RWPE2 (cell line): Measurements from ENCODE around the gene OSGEP.

Experiments used
- ATAC-seq: fragments of 200-7000 bp; cut with Tn5 transposase; 3 replicates; pipeline ENCODE4 v1.9.1; 2021; ENCODE audit warnings: low read depth
- DNase-seq: peaks from one replicate; pipeline ENCODE4 v3.0.0-alpha.2; 2020; ENCODE audit warnings: low spot score
- H3K27ac ChIP-seq: fragments of 450-650 bp; 2 replicates; pipeline ENCODE4 v1.5.1; 2017; ENCODE audit warnings: mild to moderate bottlenecking; ENCODE audit not compliant: poor library complexity, severe bottlenecking
- H3K27me3 ChIP-seq: fragments of 250-450 bp; sonication (Bioruptor Pico); 2 replicates; pipeline ENCODE4 v1.5.1; 2021; ENCODE audit warnings: mild to moderate bottlenecking, moderate library complexity; ENCODE audit not compliant: insufficient read depth, poor library complexity, severe bottlenecking
- H3K36me3 ChIP-seq: fragments of 250-450 bp; sonication (Bioruptor Pico); 2 replicates; pipeline ENCODE4 v1.5.1; 2020; ENCODE audit warnings: low read depth, mild to moderate bottlenecking, moderate library complexity
- H3K4me1 ChIP-seq: fragments of 250-450 bp; sonication (Bioruptor Pico); 2 replicates; pipeline ENCODE4 v1.5.1; 2021; ENCODE audit warnings: mild to moderate bottlenecking, moderate library complexity; ENCODE audit not compliant: insufficient read depth, poor library complexity, severe bottlenecking
- H3K4me3 ChIP-seq: fragments of 250-450 bp; sonication (Bioruptor Pico); 2 replicates; pipeline ENCODE4 v1.5.1; 2021; ENCODE audit warnings: mild to moderate bottlenecking, moderate library complexity; ENCODE audit not compliant: severe bottlenecking
- H3K9me3 ChIP-seq: fragments of 250-450 bp; sonication (Bioruptor Pico); 2 replicates; pipeline ENCODE4 v1.5.1; 2021; ENCODE audit warnings: mild to moderate bottlenecking, moderate library complexity; ENCODE audit not compliant: severe bottlenecking
- CTCF ChIP-seq: fragments of 450-650 bp; IDR thresholded peaks from one replicate; pipeline ENCODE4 v1.5.1; 2017; ENCODE audit warnings: mild to moderate bottlenecking, moderate library complexity; ENCODE audit not compliant: poor library complexity, severe bottlenecking

The OSGEP gene

GRCh38 chr14:20440465-20440864 is 14.1 kb downstream of the OSGEP start:
- no peak for DNase-seq
- peaks cover 7% of the 10 kb centered on the region for H3K4me1 ChIP-seq
- H3K9me3 ChIP-seq = no peaks in the 10 kb centered on the region
- H3K27ac ChIP-seq = no peak overlapping the region
- H3K4me3 ChIP-seq = no peak overlapping the region
- no peak for TF ChIP-seq CTCF
- ATAC-seq = no peak
- H3K36me3 ChIP-seq = no peaks in the 10 kb centered on the region; the same call in 1 of the 2 replicates
- H3K27me3 ChIP-seq = no peaks in the 10 kb centered on the region

DNA sequence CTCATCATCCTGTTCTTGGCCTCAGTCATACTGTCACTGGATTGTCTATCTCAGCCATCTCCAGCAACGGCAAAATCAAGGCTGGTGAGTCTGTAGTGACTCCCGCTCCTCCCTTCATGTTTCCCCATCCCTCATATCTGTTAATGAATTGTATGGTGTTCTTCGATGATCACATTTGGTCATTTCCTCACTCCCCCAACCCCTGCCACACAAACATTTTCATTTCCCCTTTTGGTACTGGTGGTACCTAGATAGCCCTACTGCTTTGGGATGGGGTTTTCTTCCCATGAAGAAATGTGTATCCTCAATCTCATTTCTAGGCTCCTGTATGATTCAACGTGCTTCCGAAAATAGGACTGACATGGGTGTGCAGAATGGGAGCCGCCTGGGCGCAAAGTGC is 15.9 kb downstream of the OSGEP start:
- Histone ChIP-seq H3K4me3 (no peak overlapping the region), H3K36me3 (no peaks in the 10 kb centered on the region), H3K27me3 (no peaks in the 10 kb centered on the region), H3K27ac (no peak overlapping the region), H3K9me3 (no peaks in the 10 kb centered on the region), H3K4me1 (peaks cover 7% of the 10 kb centered on the region)
- no peak for DNase-seq
- ATAC-seq = no peak
- TF ChIP-seq CTCF = no peak

GRCh38 chr14:20436363-20436755 is 18.3 kb downstream of the OSGEP start:
- H3K27ac ChIP-seq = no peak overlapping the region
- H3K4me3 ChIP-seq = no peak overlapping the region
- H3K4me1 ChIP-seq = peaks cover 7% of the 10 kb centered on the region
- no peaks in the 10 kb centered on the region for H3K9me3 ChIP-seq
- DNase-seq = peak; percentile 86
- no peaks in the 10 kb centered on the region for H3K27me3 ChIP-seq
- no peaks in the 10 kb centered on the region for H3K36me3 ChIP-seq
- no peak for TF ChIP-seq CTCF
- ATAC-seq = peak; percentile 87

DNA sequence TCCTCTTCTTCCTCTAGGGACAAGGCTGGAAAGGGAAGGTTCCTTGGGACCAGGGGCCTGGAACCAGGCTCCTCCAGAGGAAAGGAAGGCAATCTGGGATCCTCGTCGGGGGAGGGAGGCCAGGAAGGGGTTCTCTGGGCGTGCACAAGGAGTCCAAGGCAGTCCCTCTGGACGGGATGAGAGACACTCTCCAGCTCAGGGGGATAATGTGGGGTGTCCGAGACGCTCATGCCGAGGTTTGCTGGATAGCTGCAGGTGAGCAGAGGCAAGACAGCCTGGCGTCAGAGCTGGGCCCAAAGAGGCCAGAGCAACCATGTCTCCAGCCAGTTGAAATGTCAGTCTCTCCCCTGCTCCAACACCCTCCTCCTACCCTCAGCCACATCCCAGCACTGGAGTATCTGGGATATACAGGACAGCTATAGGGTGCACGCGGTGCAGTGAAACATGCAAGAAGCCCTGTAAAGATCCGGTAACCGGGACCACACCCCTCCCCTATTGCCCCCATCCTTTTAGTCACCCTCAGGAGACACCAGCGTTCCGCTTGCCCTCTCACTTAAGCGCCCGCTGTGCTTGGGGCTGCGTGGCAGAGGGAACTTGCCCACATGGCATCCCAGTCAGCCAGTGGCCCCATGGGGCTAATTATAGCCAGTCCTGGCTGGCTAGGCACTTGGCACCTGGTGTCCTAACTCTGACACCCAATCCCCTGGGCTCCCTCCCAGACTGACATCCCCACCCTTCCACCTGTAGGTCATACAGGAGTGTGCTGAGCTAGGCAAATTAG is 18.8 kb downstream of the OSGEP start, which contains the start of gene KLHL33:
Gene KLHL33, minus strand, starts transcription at position 585 of the 781 bp plus-strand sequence. Its CDS starts 355 bp downstream, at position 230.
- DNase-seq (no peak), ATAC-seq (no peak)
- no peak within 1 kb of the TSS for H3K4me3 ChIP-seq

More for the DNA sequence above, 18.8 kb downstream of the OSGEP start, which contains the start of gene KLHL33:
- peaks cover 7% of the 10 kb centered on the region for H3K4me1 ChIP-seq
- no peak for TF ChIP-seq CTCF
- H3K36me3 ChIP-seq = no peaks in the 10 kb centered on the region
- no peak within 1 kb of the TSS for H3K27ac ChIP-seq
- no peaks in the 10 kb centered on the region for H3K27me3 ChIP-seq
- H3K9me3 ChIP-seq = no peaks in the 10 kb centered on the region
